Head of caudate nucleus (tissue), 42 donors: ENCODE data around the gene TGFBR2.
"Not testable (repeated sequence)": the region's sequence is repeated elsewhere in the genome, so short reads cannot be mapped to it uniquely, and the experiment has no call there.

ENCODE experiments used
- DNase-seq, 42 donors: peaks; one replicate each; pipeline versions ENCODE4 v3.0.0 to v3.0.0-alpha.2; 2020 to 2021; ENCODE audit warnings: mixed read lengths in 7 of 42
- intact Hi-C: fragments of 100-400 bp; cut with DNase I; formaldehyde crosslinking; loops from one replicate; pipeline ENCODE4 v1.15.0; 2022

Gene TGFBR2

DNA sequence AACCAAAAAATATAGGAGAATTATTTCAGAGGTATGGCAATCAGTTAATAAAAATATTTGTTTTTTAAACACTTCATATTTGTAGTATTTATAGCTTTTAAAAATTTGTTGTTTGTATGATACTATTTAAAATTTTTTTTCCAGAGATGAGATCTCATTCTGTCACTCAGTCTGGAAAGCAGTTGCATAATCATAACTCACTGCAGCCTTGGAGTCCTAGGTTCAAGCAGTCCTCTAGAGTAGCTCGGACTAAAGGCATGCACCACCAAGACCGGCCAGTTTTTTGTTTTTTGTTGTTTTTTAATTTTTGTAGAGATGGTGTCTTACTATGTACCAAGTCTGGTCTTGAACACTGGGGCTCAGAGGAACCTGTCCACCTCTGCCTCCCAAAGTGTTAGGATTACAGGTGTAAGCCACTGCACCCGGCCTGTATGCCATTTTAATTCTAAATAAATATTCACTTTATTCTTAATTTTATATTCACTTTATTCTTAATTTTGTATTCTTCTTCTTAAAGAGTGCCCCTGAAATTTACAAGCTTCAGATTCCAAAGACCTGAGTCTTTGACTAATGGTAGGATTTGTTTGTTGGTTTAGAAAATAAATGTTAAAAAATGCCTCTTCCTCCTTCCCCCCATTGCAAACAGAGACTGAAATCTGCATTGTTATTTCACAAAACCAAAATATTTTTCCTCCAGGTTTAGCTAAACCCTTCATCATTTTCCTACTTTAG lies 9.4 kb downstream of the TGFBR2 start:
- no peak for DNase-seq
- intact Hi-C loops: no loop called here

DNA sequence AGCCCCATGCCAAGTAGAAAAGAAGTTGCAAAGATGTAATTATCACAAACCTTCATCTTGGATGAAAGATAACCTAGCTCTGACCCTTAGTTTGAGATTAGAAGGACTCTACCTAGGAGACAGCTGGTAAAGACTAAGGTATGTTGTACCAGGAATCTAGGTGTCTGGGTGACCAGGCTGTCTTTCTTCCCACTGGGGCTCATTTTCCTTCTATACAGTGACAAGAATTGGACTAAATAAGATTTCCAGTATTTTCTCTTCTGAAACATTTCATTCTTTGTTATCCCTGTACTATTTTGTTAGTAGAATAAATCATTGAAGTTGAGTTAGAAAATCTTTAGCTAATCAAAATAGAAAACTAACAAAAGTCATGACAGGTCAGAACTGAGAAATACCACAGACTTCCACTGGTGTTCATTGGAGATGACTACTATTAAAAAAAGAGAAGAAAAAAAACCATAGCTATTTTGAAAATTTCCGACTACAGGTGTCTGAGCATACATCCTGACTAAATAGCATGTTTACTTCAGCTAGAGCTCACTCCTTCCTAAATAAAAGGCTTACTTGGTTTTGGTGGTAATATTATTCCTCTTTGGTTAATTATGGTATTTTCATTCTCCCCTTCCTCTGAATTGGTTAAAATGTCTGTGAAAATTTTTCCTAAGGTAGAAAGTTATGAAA lies 10.1 kb downstream of the TGFBR2 start:
- intact Hi-C loops: no loop called here
- no peak for DNase-seq

DNA sequence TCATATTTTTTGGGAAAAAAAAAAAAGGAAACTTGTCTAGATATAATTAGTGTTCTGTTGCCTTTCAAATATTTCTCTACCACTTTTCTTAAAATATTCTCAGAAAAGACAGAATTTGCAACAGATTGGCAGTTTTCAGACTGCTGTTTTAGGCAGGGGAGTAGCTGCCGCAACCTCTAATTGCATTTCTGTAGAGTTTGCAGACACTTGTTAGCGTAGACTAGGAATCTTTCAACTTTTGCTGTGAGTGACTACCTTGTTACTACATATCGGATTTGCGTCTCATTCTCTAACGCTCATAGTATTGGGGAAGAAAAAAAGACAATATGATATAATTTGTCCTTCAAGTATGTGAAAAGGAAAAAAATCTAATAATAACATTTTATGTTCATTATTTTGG lies 10.7 kb downstream of the TGFBR2 start:
- intact Hi-C loops: no loop called here
- DNase-seq: no peak

DNA sequence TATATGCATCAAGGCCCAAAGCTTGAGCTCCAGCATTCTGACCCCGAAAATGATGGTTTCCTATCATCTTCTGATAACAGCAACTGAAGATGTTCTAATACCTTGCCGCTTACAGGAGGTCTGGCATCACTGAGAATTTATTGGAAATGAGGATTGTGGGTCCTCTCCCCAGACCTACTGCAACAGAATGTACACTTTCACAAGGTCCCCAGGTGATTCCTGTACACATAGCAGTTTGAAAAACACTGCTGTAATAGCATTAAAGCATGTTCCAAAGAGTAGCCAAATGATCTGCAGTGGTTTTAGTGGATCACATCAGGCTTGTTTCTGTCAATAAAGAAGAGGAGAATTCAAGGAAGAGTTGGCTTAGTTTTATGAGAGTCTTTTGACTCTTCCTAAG lies 11.3 kb downstream of the TGFBR2 start:
- DNase-seq: no peak
- intact Hi-C loops: no loop called here

DNA sequence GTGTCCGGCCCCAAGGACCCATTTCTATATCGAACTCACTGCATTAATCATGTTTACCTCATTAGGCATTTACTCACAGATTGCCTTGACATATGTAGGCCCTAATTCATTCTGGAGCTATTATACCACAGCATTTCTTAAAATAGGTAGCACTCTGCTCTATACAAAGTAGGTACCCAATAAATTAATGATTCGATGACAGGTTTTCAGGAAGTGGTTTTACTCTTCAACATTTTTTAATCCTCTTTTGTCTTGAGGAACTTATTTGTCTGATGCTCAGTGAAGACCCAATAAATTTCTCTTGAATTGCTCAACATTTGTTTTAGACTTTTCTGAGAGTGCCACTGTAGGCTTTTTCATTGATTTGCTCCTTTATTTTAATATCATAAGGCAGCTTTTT lies 12.1 kb downstream of the TGFBR2 start:
- intact Hi-C loops: no loop called here
- no peak for DNase-seq

DNA sequence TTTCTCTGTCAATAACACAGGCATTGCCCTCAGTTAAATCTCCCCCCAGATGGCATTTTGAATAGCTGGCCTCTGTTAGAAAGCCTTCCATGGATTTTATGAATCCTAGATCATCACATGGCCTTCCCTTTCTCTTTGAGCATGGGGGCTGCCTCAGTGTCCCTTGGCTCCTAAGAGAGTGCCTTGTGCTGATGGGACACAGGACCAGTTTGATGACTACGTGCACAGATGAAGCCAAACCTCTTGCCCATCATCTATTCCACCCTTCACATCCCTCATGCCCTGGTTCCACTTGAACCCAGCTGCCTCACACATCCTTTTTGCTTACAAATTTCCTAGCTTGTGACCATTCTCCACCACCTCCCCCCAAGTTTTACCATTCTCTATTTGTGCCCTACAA lies 12.9 kb downstream of the TGFBR2 start:
- intact Hi-C loops: no loop called here
- DNase-seq: no peak

DNA sequence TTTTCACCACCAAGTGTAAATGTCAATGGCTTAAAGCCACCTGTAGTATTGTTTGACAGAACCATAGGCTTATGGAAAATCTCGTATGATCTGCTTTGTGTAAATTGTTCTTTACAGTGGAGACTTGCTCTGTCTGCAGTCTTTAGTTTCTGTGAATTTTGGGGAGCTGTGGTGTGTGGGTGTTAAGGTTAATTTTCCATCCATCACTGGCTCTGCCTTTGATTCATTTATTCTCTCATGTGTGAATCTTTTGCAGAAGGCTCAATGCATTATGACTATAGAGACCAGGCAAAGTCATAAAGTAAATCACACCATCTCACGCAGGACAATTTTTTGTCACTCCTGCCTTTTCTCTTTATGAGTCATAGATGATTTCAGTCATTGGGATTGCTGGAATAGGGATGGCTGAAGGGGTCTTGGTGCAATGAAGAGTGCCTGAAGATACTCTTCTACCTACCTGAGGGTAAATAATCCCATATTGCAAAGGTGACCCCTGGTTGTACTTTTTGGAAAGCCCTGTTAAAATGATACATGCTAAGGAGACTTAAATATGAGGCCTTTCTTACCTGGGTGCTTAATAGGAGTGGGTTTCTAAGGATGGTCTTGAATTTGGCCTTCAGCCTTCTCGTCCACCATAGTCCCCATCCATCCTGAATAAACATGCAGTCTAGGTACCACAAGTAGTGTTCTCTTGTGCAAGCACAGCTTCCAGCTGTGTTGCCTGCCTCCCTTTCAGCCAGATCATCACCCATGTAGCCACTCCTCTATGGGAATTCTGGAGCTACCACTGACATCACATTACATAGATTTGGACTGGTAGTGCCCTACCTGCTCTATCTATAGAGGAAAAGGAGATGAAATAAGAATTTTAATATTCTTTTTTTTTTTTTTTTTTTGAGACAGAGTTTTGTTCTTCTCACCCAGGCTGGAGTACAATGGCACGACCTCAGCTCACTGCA lies 14.3 kb downstream of the TGFBR2 start:
- DNase-seq: no peak
- intact Hi-C loops: no loop called here

DNA sequence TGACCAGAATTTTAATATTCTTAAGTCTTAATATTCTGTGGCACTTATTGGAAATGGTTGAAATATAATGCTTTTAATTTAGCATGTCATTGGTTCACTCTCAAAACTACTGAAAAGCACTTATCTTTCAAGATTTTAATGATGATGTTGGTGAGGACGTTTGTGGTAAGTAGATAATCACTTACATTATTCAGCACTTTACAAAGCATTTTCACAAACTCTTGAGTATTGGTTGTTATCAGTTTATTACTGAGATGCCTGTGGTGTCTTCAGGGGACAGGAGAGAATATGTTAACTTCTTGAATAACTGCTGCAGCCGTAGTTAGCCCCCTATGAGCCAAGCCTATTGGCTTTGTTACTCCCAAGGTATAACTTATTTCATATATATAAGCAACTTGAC lies 15.2 kb downstream of the TGFBR2 start:
- no peak for DNase-seq
- intact Hi-C loops: no loop called here

DNA sequence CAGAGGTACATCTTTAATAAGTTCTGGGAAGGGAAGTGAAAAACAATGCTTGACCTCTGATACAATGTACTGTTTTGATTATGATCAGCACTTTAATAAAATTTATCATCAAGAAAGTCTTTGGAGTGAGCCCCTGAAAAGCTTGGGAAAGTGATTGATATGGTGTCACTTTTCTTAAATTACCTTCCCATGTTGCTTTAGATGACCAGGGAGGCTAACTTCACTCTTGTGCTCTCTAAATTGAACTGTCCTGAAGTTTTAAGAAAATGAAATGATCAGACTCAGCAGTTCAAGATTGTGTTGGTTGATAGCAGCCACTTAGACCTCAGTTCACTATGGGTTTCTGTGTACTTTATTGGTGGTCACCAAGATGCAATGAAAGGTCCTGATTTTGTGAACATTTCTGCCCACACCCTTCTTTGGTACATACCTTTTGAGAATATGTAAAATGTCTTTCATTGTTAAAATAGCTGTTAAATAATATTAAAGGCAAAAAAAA lies 15.7 kb downstream of the TGFBR2 start:
- intact Hi-C loops: no loop called here

DNA sequence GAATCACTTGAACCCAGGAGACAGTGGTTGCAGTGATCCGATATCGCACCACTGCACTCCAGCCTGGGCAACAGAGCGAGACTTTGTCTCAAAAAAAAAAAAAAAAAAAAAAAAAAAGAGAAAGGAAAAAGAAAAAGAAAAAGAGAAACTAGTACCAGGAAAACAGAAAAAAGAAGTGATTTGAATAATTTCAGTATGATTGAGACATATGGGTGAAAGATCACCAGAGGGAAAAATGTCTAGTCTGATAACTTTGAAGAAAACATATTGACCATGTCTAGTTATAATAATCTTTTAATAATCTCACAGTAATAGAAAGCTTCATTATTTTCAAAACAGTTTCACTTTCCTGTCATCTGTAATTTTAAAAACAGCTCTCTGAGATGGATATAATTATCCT lies 16.4 kb downstream of the TGFBR2 start:
- no peak for DNase-seq
- intact Hi-C loops: no loop called here

More for the DNA sequence above, 15.7 kb downstream of the TGFBR2 start:
- no peak for DNase-seq

DNA sequence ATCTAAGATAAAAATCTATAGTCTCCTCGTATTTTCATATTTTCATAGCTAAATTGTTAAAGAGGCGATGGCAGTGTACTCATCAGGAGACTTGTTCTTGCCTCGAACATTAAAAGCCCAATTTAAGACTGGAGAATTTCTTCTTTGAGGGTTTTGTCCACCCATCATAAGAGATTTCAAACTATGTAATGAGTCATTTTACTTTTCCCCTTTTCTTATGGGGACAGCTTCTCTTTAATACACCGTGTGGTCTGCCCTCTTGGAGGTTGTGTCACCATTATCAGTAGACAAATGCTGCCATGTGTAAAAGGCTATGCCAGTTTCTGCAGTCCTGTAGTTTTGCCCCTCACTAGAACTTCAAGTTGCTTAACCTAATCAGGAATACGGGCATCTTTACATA lies 16.9 kb downstream of the TGFBR2 start:
- no peak for DNase-seq
- intact Hi-C loops: no loop called here

DNA sequence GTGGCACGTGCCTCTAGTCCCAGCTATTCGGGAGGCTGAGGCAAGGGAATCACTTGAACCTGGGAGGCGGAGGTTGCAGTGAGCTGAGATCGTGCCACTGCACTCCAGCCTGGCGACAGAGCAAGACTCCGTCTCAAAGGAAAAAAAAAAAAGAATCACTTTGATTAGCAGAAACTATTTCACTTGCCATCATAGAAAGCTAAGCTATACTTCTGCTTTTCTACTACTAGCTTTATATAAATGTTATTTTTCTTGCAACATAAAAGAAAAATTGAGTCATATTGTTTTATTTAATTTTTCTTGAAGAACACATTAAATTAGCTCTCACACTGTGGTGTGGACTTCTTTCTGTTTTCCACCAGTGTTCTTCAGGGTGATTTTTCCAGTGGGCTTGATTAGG lies 18.1 kb downstream of the TGFBR2 start:
- DNase-seq, intact Hi-C loops: not testable (repeated sequence)

DNA sequence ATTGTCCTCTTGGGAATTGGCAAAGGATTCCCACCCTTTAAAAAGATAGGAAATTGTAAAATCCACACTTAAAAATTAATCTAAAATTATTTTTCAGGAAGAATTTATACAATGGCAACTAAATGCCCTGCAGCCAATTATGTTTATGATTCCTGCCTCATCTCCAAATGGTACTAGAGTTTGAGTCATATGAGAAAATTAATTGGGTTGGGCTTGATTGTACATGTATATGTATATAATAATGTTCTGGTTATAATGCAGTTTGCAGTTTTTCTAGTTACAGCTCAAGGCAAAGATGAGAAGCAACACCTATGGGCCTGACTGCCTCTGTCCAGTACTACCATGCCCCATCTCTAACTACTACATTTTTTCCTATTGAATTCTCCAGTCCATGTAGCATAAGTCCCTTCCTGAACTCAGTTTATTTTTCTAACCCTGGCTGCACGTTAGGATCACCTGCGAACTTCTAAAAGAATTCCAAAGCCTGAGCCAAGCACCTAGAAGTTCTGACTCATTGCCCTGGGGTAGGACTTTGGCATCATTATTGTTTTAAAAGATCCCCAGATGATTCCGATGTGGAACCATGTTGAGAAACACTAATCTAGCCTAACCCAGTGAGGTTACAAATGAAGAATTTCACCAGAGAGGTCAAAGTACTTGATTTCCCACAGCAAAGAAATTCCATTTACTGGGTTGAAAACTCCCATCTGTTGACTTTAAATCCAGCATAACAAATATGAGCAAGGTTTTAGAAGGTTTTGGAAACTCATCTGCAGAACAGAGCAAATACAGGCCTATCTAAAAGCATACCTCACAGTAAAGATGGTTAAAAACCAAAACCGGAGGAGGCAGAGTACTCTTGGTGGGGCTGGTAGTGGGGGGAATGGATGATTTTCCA lies 19.4 kb downstream of the TGFBR2 start:
- DNase-seq: no peak
- intact Hi-C loops: no loop called here

DNA sequence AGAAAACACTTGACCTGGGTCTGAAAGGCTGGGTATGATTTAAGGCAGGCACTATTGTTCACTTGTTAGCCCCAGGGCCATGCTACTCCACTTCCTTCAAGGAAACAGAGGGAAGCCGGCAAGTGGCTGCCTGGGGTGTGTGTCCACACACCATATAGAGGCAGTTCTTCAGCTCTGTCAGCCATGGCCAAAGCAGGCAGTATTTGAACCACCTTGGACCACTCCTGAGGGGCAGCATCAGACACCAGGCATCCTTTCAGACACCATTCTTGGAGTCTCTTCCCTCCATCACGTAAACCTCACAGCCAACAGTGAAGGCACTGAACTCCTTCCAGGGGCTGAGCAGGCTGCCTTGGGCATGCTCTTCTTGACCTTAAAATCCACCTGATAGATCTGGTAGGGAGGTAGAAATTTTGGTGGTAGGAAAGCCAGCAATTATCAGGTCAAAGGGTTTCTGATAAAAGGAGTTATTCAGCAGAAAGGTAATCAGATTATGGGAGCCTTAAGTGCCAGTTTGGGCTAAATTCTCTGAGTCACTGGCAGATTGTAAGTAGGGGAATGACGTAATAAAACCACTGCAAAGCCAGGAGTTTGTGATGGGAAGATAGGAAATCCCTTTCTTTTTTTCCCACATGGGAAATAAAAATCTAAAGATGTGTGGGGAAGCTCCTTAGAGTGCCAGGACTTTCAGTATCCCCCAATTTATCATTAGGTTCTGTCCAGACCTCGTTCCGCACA lies 20.2 kb downstream of the TGFBR2 start:
- DNase-seq: no peak
- intact Hi-C loops: no loop called here

DNA sequence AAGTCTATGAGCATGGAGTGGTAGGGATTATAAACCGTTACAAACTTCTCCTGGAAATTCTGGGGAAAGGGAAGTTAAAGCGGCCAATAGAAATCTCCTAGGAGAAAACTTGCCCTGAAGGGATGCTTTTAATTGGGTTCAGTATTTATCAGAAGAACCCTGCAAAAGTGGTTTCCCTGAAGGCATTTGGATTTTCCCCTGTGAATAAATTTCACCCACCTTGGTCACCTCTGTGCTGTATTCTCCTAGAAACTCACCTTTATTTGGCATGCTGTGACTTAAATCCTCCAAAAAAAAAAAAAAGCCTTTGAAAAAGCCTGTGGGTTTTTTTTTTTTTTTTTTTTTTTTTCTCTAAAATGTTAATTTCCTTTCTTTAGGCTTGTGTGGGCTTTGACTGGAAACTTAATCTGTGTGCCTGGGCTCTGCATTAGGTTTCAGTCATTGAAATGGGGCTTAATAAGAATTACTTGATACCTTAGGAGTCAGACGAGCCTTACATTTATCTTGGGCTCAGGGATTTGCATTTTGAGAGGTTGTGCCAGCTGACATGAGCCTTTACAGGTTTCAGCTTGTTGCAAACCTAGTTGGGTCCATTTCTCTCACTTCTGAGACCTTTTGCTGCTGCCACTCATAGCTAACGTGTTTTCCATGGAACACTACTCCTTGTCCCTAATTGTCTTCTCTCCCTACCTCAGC lies 22.0 kb downstream of the TGFBR2 start:
- DNase-seq: no peak
- intact Hi-C loops: no loop called here

DNA sequence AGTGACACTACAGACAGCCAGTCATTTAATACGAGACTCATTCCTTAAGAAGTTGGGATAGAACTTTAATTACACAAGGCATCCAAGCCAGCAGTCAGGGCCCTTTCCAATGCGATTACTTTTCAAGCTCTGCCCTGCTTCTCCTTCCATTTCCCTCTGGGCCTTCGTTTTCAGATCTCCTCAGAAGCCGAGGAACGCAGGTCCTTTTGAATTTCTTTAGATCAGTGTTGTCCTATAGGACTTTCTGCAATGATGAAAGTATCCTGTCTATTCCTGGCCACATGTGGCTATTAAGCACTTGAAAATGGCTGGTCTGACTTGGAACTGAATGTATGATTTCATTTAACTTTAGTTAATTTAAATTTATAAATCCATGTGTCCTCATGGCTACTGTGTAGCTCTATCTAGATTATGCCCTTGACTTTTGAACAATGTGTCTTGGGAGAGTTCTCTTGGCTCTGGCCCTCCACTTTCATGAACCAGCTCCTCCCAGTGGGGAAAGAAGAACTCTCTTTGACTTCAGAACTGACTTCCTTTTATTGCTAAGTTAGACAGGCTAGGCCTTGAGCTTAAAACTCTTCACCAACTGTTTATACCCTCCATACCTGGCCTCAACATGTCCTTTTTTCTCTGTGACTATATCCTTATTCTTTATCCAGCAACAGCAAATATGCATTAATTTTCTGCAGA lies 22.6 kb downstream of the TGFBR2 start:
- peak in 2 of 42 donors; percentile 16 to 47 for DNase-seq
- intact Hi-C loops: no loop called here

DNA sequence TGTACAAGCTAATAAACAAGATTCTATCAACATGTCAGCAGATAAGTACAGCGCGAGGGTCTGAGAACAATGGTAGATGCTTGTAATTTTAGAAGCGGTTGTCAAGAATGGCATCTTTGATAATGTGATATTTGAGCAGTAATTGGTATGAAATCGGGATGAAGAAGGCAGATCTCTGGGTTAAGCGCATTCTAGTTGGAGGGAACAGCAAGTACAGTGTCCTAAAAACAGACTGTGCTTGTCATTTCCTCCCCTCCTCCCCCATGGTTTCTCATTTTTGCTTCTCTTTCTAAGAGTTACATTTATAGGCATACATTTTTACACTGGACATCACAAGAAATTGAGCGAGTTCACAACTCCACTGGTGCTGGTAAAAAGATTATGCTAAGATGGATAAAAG lies 23.3 kb downstream of the TGFBR2 start:
- intact Hi-C loops: no loop called here
- DNase-seq: no peak
